Urothelium cell line (cell line): ENCODE results near the gene TUBB8.
"Not testable (repeated sequence)": the region's sequence is repeated elsewhere in the genome, so short reads cannot be mapped to it uniquely, and the experiment has no call there.

Experiments
- DNase-seq: peaks from one replicate; pipeline ENCODE4 v3.0.0; 2011; ENCODE audit warnings: low spot score, mixed read lengths
- FAIRE-seq: peaks from 2 replicates; lab custom pipeline; 2011; peaks lifted over from hg19 to GRCh38; lab: Jason Lieb, UNC

Gene TUBB8

GRCh38 chr10:49926-50325, 830 bp upstream of the TUBB8 start:
- FAIRE-seq, DNase-seq: not testable (repeated sequence)

GRCh38 chr10:47864-48263, 1.2 kb downstream of the TUBB8 start:
- not testable (repeated sequence) for DNase-seq, FAIRE-seq

- FAIRE-seq = not testable (repeated sequence)
These were observed 35.8 kb downstream of the TUBB8 start for GRCh38 chr10:13315-13635.

GRCh38 chr10:12444-13314, 36.4 kb downstream of the TUBB8 start:
- FAIRE-seq, DNase-seq: not testable (repeated sequence)

More at GRCh38 chr10:13315-13635, 35.8 kb downstream of the TUBB8 start:
- DNase-seq = not testable (repeated sequence)

GRCh38 chr10:11260-11659, 37.8 kb downstream of the TUBB8 start:
- not testable (repeated sequence) for FAIRE-seq, DNase-seq

- FAIRE-seq, DNase-seq: not testable (repeated sequence)
These were observed 38.7 kb downstream of the TUBB8 start for GRCh38 chr10:10261-10971.
